ENCODE data around the gene TNP2. TPM values are rescaled to one million over a fixed set of nuclear protein-coding genes. Genes with fewer than 3 reads are reported as not detected.

TNP2 gene
- total RNA-seq, 1 donor from 2014 or later: not detected

GRCh38 chr16:11236461-11237254, 32.5 kb downstream of the TNP2 start:
- H3K4me3 ChIP-seq (ENCODE audit: low read depth, low read length): no peak overlapping the region
- TF ChIP-seq CTCF (conservative IDR thresholded peaks at IDR 0.05; ENCODE audit: low read depth, low read length): no peak
- no peak for DNase-seq (ENCODE audit: low read depth)

- no peak for TF ChIP-seq CTCF (conservative IDR thresholded peaks at IDR 0.05; ENCODE audit: low read depth, low read length)
- no peak overlapping the region for H3K4me3 ChIP-seq (ENCODE audit: low read depth, low read length)
- DNase-seq (ENCODE audit: low read depth): no peak
These were observed 33.5 kb downstream of the TNP2 start for GRCh38 chr16:11235703-11235991.

GRCh38 chr16:11234884-11235702, 34.0 kb downstream of the TNP2 start:
- H3K4me3 ChIP-seq (ENCODE audit: low read depth, low read length): no peak overlapping the region
- no peak for TF ChIP-seq CTCF (conservative IDR thresholded peaks at IDR 0.05; ENCODE audit: low read depth, low read length)

GRCh38 chr16:11233727-11234376, 35.3 kb downstream of the TNP2 start:
- TF ChIP-seq CTCF (conservative IDR thresholded peaks at IDR 0.05; ENCODE audit: low read depth, low read length): no peak
- no peak for DNase-seq (ENCODE audit: low read depth)
- no peak overlapping the region for H3K4me3 ChIP-seq (ENCODE audit: low read depth, low read length)

More at GRCh38 chr16:11234884-11235702, 34.0 kb downstream of the TNP2 start:
- DNase-seq (ENCODE audit: low read depth): no peak

GRCh38 chr16:11232852-11233726, 36.0 kb downstream of the TNP2 start:
- TF ChIP-seq CTCF (conservative IDR thresholded peaks at IDR 0.05; ENCODE audit: low read depth, low read length): no peak
- no peak for DNase-seq (ENCODE audit: low read depth)
- H3K4me3 ChIP-seq (ENCODE audit: low read depth, low read length): no peak overlapping the region

- no peak overlapping the region for H3K4me3 ChIP-seq (ENCODE audit: low read depth, low read length)
- no peak for DNase-seq (ENCODE audit: low read depth)
- no peak for TF ChIP-seq CTCF (conservative IDR thresholded peaks at IDR 0.05; ENCODE audit: low read depth, low read length)
These were observed 36.7 kb downstream of the TNP2 start for GRCh38 chr16:11232302-11232851.

Data from epithelial cell of proximal tubule (primary cell).